Muscle of back (tissue), 11 donors: ENCODE measurements around the gene SLC43A3. TPM values are rescaled to one million over a fixed set of nuclear protein-coding genes. Genes with fewer than 3 reads are reported as not detected.
"Not testable (repeated sequence)": the region's sequence is repeated elsewhere in the genome, so short reads cannot be mapped to it uniquely, and the experiment has no call there.

ENCODE experiments used
- DNase-seq, 3 donors: peaks; one replicate each; pipeline versions ENCODE4 v3.0.0 to v3.0.0-alpha.2; 2013
- polyA plus RNA-seq, 10 donors: library from polyadenylated mRNA; unstranded; fragments of 120-200 nt; gene quantifications; one replicate each; pipeline ENCODE4 v1.2.1, GENCODE V29; 2013; ENCODE audit not compliant: insufficient read length in 10 of 10

The SLC43A3 gene
- polyA plus RNA-seq, 10 donors = 25.9 to 43.0 (median 31.8) TPM

DNA sequence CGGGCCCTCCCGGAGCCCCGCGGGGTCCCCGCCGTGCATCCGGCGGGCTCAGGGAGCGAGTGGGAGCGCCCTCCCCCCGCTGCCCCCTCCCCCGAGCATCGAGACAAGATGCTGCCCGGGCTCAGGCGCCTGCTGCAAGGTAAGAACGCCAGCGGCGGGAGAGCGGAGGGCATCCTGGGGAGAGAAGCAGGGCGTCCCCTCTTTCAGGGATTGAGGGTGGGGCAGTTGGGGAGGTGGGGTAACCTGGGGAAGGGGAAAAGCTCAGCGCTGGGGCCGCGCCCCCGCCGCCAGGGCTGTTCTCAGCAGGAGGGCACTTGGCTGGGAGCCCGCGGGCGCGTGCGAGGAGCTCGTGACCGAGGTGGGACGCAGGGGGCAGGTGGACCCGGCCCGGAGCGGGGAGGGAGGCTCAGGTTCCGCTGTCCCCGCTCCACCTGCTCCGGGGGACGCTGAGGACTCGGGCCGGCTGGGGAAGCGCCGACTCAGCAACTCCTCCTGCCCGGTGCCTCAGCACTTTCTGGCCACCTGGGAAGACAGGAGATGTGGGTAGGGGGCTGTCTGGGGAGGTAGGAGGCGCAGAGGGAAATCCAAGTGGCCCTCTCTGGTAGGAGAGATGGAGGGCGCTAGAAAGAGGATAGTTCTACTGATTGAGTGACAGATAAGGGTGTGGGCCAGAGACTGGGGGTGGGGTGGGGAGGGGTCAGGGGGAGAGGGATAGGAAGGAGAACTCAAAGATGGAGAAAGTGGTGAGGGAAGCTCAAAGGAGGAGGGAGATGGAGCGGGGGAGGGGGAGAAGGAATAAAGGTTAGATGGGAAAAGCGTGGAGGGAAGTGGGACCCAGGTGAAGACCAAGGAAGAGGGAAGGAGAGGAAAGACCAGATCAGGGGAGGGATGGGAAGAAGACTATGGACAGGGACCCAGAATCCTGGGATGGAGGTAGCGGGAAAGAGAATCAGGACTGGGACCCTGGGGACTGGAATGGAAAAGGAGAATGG, 34.1 kb upstream of the SLC43A3 start:
- DNase-seq = peak in 1 of 3 donors; percentile 23

DNA sequence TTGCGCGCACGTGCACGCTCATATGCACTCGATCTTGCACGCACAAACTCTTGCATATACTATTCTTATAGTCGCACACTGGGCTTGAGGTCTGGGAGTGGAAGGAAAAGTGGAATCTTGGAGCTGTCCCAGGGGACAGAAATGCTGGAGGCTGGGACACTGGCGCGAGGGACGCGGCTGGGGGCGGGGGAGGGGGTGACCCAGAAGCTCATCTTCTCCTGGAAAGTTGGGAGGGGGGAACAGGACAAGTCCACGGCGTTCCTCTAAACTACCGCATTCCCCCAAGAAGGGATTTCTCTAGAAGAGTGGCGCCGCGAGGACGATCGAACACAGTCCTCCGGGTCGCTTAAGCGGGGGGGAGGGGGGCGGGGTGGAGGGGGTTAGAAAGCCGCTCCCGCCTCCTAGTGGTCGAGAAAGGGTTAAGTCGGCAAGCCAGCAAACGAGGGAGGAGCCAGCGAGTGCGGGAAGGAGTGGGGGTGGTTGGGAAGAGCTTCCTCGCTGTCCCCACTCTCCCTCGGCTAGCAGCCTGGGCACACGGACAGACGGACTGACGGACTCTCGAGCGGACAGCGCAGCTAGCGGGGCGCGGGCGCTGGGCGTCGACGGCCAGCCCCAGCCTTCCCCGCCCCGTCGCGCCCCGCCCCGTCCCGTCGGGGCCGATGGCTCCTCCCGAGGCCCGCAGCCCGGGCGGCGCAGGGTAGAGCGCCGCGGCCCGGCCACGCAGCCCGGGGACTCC, 33.3 kb upstream of the SLC43A3 start, which contains the start of gene RTN4RL2:
Gene RTN4RL2, plus strand, starts transcription at position 507 of the 736 bp plus-strand sequence. CDS start 338 bp downstream, outside the sequence.
- DNase-seq = peak; percentile 48 to 78 (median 64)

- no peak for DNase-seq
These were observed 32.5 kb upstream of the SLC43A3 start for GRCh38 chr11:57459164-57460021.

- DNase-seq = peak in 2 of 3 donors; percentile 24 to 75
These were observed 31.7 kb upstream of the SLC43A3 start for GRCh38 chr11:57458410-57459163.

GRCh38 chr11:57458060-57458409, 31.1 kb upstream of the SLC43A3 start:
- peak in 1 of 3 donors; percentile 16 for DNase-seq

DNA sequence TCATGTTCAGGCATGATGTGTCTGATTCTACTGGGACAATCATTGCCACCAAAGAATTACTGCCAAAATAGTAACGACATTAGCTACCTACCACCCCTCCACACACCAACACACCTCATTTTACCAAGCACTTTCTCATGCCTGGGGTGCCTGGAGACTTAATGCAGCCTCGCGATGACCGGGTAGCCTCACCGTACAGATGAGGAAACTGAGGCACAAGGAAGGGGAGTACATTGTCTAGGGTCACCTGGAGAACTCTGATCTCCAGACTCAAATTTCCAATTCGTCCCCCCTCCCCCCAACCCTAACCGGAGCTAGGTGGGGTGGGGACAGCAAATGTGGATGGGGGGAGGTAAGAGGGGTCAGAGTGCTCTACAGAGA, 30.7 kb upstream of the SLC43A3 start:
- DNase-seq = no peak

DNA sequence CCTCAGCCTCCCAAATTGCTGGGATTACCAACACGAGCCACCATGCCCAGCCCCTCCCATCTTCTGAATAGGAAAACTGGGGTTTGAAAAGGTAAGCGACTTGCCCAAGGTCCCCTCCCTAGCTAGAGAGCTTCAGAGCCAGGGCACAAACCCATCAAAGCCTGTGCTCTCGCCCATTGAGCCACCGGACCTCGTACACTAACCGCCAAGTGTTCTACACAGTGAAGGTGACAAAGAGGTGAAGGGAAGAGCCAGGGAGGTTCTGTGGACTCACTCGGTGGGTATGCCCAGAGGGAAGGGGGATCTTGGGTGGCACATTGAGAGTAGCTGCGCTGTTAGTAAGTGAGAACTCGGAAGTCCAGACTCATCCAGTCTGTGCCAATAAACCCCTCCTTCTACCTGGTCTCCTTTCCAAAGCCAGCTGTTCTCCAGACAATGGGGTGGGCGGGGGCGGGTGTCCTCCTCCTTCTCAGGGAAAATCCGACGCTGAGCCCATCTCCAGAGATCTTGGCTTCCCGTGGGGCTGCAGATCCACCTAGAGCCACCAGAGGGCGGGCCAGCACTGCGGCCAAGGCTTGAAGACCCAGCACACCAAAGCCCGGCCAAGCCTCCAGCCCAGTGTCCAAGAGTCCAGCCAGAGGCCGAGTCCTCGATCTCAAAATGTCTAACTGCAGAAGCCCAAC, 30.2 kb upstream of the SLC43A3 start:
- DNase-seq = peak; percentile 80 to 94 (median 91)

DNA sequence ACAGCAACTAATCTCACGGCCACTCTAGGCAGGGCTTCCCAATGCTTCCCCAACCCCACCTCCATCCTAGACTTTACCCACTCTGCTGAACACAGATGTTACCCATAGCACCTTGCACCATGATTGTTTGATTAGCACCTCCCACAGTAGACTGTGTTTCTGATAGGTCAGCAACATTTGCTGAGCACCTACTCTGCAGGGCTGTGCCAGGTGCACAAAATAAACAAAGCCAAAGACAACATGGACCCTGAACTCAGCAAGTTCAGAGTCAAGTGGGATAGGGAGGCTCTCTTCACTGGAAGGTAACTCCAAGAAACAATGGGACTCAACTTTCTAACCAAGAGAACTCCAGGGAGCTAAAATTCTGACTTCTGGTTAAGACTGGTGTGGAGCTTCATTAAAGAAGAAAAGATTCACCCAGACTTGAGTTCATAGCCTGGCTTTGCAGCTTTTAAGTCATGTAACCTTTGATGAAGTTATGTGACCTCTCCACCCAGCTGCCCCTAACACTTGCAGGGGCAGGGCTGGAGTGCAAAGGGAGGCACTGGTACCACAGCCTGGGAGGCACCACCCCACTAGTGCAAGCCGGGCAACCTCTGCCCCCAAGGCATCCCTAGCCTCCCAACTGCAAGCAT, 26.7 kb upstream of the SLC43A3 start:
- no peak for DNase-seq

- no peak for DNase-seq
These were observed 19.1 kb upstream of the SLC43A3 start for GRCh38 chr11:57446055-57446454.

DNA sequence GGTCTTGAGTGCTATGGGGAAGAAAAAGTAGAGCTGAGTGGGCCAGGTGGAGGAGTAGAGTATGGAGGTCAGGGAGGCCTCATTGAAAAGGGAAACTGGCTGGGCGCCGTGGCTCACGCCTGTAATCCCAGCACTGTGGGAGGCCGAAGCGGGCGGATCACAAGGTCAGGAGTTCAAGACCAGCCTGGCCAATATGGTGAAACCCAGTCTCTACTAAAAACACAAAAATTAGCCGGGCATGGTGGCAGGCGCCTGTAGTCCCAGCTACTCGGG, 18.1 kb upstream of the SLC43A3 start:
- DNase-seq = not testable (repeated sequence)

DNA sequence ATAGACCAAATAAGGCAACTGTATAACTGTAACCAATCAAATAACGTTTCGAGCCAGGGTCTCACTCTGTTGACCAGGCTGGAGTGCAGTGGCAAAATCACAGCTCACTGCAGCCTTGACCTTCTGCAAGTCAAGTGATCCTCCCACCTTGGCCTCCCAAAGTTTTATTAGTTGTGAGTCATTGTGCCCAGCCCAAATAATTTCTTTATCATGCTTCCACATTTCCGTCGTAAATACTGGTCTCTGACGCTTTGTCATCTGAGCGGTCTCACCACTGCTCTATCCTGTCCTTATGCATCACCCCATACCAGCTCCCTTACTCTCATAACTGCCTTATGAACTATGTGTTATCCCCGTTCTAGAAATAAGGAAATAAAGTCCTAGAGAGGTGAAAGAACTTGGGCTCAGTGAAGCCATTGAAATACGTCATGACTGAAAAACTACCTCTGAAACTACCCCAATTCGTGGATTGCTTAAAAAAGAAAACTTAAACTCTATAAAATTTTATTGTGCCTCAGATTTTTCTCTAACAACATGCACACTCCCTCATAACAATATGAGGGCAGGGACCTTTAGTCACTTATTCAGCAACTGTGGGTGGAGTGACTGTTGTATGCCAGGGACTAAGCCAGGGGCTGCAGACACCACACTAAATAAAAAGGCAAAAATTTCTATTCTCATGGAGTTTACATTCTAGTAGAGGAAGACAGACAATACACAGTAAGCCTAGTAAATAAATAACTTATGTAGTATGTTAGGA, 17.6 kb upstream of the SLC43A3 start:
- no peak for DNase-seq

- DNase-seq = no peak
These were observed 14.0 kb upstream of the SLC43A3 start for GRCh38 chr11:57440744-57441414.

- no peak for DNase-seq
These were observed 12.9 kb upstream of the SLC43A3 start for GRCh38 chr11:57439786-57440185.

- no peak for DNase-seq
These were observed 11.7 kb upstream of the SLC43A3 start for GRCh38 chr11:57438345-57439285.

- DNase-seq = no peak
These were observed 9.1 kb upstream of the SLC43A3 start for GRCh38 chr11:57436031-57436430.

DNA sequence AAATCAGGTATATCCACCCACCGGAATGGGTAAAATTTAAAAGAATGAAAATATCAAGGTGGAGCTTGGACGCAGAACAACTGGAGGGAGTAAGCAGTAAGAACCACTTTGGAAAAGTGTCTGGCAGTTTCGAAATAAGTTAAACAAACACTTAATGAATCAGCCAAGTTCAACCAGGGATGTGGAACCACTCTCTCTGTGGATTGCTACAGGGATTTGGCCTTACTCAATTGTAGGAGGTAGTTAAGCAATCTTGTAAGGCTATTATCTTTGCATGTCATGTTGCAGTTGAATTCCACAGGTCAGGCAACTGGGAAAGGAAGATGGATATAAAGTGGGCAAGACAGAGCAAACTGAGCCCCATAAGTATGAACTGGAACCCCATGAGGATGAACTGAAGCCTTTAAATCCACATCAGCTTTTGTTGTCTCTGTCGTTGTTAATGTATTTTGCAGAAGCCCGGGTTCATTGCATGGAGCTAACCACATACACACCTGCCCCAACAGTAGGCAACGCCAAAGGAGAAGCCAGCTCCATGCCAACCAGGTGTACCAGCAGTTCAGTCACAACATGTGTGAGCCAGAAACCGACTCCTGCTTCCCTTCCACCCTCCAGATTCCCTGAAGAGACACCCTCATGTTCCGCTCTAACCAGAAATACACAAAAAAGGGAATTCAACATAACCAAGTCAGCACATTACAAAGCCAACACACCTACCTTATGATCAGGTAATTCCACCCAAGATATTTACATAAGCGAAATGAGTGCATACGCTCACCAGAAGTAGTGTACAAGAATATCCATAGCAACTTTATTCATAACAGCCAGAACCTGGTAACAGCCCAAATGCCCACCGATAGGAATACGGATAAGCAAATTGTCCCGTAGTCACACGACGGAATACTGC, 8.0 kb upstream of the SLC43A3 start:
- DNase-seq = peak in 2 of 3 donors; percentile 43 to 66
